LNCaP clone FGC (cell line): ENCODE data around the gene PRKN.

Experiments
- DNase-seq: peaks from one replicate; pipeline ENCODE4 v3.0.0-alpha.2; 2011; ENCODE audit warnings: low read depth
- H3K4me3 ChIP-seq: 2 replicates; pipeline ENCODE4 v1.5.1; 2011; ENCODE audit warnings: mild to moderate bottlenecking, low read depth, low read length, control low read depth
- CTCF ChIP-seq: IDR thresholded peaks from 2 replicates; pipeline ENCODE4 v1.5.1; 2012; ENCODE audit warnings: mild to moderate bottlenecking; ENCODE audit not compliant: control insufficient read depth, insufficient read depth; ENCODE audit errors: extremely low read depth

PRKN gene

DNA sequence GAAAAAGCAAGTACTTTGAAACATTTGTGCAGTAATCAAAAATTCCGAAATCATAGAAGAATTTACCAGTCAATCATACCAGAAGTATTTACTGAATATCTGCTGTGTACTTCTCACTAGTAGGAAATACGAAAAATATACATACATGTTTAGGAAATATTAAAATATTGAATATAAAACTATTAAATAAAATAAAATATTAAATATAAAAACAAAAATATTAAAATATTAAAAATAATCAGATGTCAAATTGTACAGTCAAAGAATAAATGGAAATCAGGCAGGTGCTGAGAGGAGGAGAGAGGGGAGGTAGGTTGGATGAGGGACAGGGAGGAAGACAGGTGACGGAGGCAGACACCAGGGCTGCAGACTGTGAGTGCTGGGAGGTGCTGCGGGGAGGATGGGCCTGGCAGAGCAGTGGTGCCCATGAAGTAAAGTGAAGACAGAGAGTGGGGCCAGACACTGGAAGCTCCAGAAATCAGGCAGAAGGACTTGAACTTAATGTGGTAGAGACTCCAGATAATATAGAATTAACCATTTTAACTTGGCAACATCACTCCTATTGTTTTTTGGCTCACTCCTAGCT is 55.9 kb downstream of the PRKN start:
- no peak for DNase-seq
- no peak overlapping the region for H3K4me3 ChIP-seq
- TF ChIP-seq CTCF, result no peak

DNA sequence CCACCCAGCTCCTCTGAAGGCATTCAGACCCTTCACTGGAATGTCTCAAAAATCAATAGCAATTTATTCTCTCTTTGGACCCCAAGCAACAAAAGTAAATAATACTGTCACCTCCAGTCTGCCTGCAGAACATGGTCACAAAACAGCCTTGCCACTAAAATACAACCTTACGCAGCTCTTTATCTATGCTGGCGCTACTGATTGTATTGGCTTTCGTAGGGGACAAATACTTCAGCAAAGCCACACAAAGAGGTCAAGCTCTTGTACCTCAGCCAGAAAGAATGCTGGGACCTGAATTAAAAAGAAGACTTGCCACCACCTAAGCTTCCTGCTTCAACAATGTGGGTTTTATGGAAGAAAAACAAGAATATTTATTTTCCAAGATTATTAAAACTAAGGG is 57.2 kb downstream of the PRKN start:
- no peak for TF ChIP-seq CTCF
- no peak for DNase-seq
- H3K4me3 ChIP-seq, result no peak overlapping the region

- DNase-seq, result no peak
- no peak overlapping the region for H3K4me3 ChIP-seq
- no peak for TF ChIP-seq CTCF
Measured at GRCh38 chr6:162666246-162666645, 61.3 kb downstream of the PRKN start.

DNA sequence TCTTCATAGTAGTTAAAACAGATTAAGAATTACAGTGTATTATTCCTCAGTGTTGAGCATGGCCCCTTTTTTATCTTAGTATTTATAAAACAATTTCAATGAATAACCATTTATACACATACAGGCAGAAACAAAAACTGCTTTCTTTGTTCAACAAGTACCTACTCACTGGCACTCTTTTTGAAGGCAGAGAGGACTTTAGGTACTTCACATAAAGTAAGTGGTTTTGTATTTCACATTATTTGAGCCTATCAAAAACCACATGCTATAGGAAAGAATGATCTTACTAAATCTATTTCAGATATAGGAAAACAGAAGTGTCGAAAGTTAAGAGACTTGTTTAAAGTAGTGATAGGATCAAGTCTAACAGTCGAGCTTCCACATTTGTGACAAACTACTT is 73.8 kb downstream of the PRKN start:
- H3K4me3 ChIP-seq, result no peak overlapping the region
- TF ChIP-seq CTCF, result no peak
- no peak for DNase-seq

DNA sequence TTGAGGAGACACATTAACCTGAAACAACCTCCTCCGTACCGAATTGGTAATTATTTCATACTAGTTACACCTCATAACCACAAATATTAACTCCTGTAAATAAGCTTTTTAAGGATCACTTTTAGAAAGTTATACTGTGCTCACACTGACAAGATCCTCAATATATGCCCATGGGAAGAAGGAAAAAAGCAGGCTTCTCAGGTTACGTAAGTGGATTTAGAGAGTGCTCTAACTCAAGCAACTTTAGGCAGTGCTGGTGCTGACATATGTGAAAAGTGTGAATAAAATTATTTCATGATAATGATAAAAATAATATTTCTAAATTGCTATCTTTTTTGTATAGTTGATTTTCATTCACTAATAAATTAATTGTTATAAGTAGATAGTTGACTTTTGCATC is 76.1 kb downstream of the PRKN start:
- no peak for TF ChIP-seq CTCF
- H3K4me3 ChIP-seq, result no peak overlapping the region
- no peak for DNase-seq

DNA sequence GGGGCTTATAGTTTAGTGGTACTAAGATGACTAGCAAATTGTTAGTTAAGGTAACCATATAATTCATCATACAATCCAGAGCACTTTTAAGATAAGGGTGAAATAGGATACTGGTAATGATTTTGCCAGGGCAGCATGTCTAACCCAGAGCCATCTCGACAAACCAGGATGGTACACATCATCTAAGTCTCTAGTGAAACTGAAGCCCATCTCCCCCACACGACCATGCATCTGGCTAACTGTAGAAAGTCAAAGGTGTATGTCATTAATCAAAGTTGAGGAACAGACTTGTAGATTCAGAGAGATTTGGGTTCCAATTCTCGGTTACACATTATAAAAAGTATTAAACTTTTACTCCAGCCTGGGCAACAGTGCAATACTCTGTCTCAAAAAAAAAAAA is 78.3 kb downstream of the PRKN start:
- no peak overlapping the region for H3K4me3 ChIP-seq
- DNase-seq, result no peak
- no peak for TF ChIP-seq CTCF

- no peak for TF ChIP-seq CTCF
- no peak for DNase-seq
Measured at GRCh38 chr6:162644153-162644552, 83.4 kb downstream of the PRKN start.

More at GRCh38 chr6:162644153-162644552, 83.4 kb downstream of the PRKN start:
- no peak overlapping the region for H3K4me3 ChIP-seq
